ENCODE results near the gene CISD1. TPM values are rescaled to one million over a fixed set of nuclear protein-coding genes. Genes with fewer than 3 reads are reported as not detected.

Gene CISD1
- polyA plus RNA-seq (2013), result 25.8 and 28.0 TPM in 2 replicates

DNA sequence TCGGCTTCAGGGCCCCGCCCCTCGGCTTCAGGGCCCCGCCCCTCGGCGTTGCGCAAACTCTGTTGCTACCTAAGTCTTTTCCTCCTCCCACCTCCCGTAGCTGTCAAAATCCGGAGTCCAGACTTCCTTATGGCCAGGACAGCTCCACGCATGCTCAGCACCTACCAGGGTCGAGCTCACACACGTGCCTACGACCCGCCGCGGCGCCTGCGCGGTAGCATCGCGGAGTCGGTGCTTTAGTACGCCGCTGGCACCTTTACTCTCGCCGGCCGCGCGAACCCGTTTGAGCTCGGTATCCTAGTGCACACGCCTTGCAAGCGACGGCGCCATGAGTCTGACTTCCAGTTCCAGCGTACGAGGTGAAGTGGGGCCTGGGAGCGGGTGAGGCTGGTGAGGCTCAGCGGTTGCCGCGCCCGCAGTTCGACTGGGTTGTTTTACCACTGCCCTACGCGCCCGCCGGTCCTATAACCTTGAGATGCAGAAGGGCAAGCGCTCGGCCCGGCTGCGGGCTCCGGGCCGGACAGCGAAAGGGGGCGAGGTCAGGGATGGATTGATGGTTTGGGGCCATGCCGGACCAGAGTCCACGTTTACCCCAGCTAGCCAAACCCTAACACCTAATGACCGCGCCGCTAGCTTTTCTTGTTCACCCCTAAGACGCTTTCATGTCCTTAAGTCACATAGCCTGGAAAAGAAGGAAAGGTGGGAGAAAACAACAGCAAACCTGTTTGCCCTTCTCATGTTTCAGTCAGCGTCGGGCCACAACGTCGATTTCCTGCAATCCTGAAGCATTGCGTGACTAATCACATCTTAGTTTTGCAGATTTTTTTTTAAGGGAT lies at the start of gene CISD1:
TSS of gene CISD1 (plus strand) at position 217 of the 836 bp plus-strand sequence. CDS start at position 329, 112 bp downstream.
- Histone ChIP-seq H3K9ac (ENCODE audit: low read length) (peak within 1 kb of the TSS; percentile 74), H4K8ac (ENCODE audit: low read depth, low read length) (peak within 1 kb of the TSS; percentile 57), H3K4me1 (ENCODE audit: control insufficient read depth in 1 of 2, insufficient read depth in 2 of 2, low read length in 2 of 2) (no peaks in the 10 kb centered on the region), H3K23ac (ENCODE audit: low read length) (no peak within 1 kb of the TSS), H2BK12ac (ENCODE audit: low read length) (no peak within 1 kb of the TSS), H4K12ac (ENCODE audit: low read depth, low read length) (peak within 1 kb of the TSS; percentile 59), H3K14ac (ENCODE audit: low read length) (peak within 1 kb of the TSS; percentile 44), H3K27ac (ENCODE audit: low read depth, low read length) (peak within 1 kb of the TSS; percentile 85), H2AK5ac (ENCODE audit: low read length) (no peak within 1 kb of the TSS), H3K79me1 (ENCODE audit: low read length) (peaks cover 13% of the 10 kb centered on the region), H3K27me3 (ENCODE audit: insufficient read depth, low read length) (no peaks in the 10 kb centered on the region), H3K4ac (ENCODE audit: low read depth, low read length) (no peak within 1 kb of the TSS), H3K36me3 (ENCODE audit: control insufficient read depth in 1 of 2, insufficient read depth in 2 of 2, low read length in 2 of 2) (no peaks in the 10 kb centered on the region), H4K91ac (ENCODE audit: low read depth, low read length) (peak within 1 kb of the TSS; percentile 73), H2BK5ac (ENCODE audit: low read depth, low read length, poor library complexity) (peak within 1 kb of the TSS; percentile 42), H3K4me2 (ENCODE audit: low read length) (peak within 1 kb of the TSS; percentile 99), H3K79me2 (ENCODE audit: control insufficient read depth, insufficient read depth, low read length, poor library complexity) (peaks cover 9% of the 10 kb centered on the region), H3K4me3 (ENCODE audit: low read depth, low read length) (peak within 1 kb of the TSS; percentile 91), H2BK120ac (ENCODE audit: insufficient read depth, low read length, poor library complexity) (peak within 1 kb of the TSS; percentile 40), H2AFZ (ENCODE audit: insufficient read depth, low read length, poor library complexity) (peak within 1 kb of the TSS; percentile 84), H3K9me3 (ENCODE audit: insufficient read depth, low read depth, low read length) (no peaks in the 10 kb centered on the region), H3K18ac (ENCODE audit: low read length) (peak within 1 kb of the TSS; percentile 44)
- no CpG with 5 or more reads among the region's 66 CpGs for WGBS (ENCODE audit: extremely low coverage, insufficient coverage, insufficient read length)
- DNase-seq, result peak; percentile 99 to 100

DNA sequence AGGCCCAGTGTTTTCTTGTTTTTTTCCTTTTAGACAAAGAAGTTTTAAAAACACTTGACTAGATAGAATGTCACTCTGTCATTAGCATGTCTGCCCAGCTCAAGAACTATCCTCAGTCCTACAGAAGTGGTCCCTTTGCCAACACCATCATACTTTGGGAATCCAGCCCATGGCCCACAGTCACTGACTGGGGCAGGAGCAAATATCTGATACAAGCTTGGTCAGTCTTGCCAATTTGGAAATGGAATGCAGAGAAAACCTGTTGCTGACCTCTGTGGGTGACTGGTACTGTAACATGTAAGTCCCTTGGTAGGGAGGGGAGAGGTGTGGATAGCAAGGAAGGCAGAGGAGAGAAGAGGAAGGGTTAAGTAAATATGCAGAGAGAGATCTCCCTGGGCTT lies 49.1 kb upstream of the CISD1 start:
- Histone ChIP-seq H3K23ac (ENCODE audit: low read length) (peak overlapping the region; percentile 96), H4K12ac (ENCODE audit: low read depth, low read length) (no peak overlapping the region), H3K79me1 (ENCODE audit: low read length) (no peaks in the 10 kb centered on the region), H3K9ac (ENCODE audit: low read length) (peak overlapping the region; percentile 63), H3K4me3 (ENCODE audit: low read depth, low read length) (no peak overlapping the region), H2BK120ac (ENCODE audit: insufficient read depth, low read length, poor library complexity) (no peak overlapping the region), H3K18ac (ENCODE audit: low read length) (no peak overlapping the region), H3K36me3 (ENCODE audit: control insufficient read depth in 1 of 2, insufficient read depth in 2 of 2, low read length in 2 of 2) (no peaks in the 10 kb centered on the region), H3K4me2 (ENCODE audit: low read length) (no peak overlapping the region), H3K4ac (ENCODE audit: low read depth, low read length) (no peak overlapping the region), H4K91ac (ENCODE audit: low read depth, low read length) (no peak overlapping the region), H2BK5ac (ENCODE audit: low read depth, low read length, poor library complexity) (no peak overlapping the region), H3K27ac (ENCODE audit: low read depth, low read length) (no peak overlapping the region), H3K14ac (ENCODE audit: low read length) (no peak overlapping the region), H3K4me1 (ENCODE audit: control insufficient read depth in 1 of 2, insufficient read depth in 2 of 2, low read length in 2 of 2) (no peaks in the 10 kb centered on the region), H2BK12ac (ENCODE audit: low read length) (no peak overlapping the region), H3K79me2 (ENCODE audit: control insufficient read depth, insufficient read depth, low read length, poor library complexity) (no peaks in the 10 kb centered on the region), H2AFZ (ENCODE audit: insufficient read depth, low read length, poor library complexity) (no peak overlapping the region), H2AK5ac (ENCODE audit: low read length) (no peak overlapping the region), H3K27me3 (ENCODE audit: insufficient read depth, low read length) (no peaks in the 10 kb centered on the region), H4K8ac (ENCODE audit: low read depth, low read length) (no peak overlapping the region), H3K9me3 (ENCODE audit: insufficient read depth, low read depth, low read length) (no peaks in the 10 kb centered on the region)
- DNase-seq, result no peak

GRCh38 chr10:58220769-58221451 lies 48.1 kb upstream of the CISD1 start:
- Histone ChIP-seq H3K27ac (ENCODE audit: low read depth, low read length) (no peak overlapping the region), H3K18ac (ENCODE audit: low read length) (no peak overlapping the region)

DNA sequence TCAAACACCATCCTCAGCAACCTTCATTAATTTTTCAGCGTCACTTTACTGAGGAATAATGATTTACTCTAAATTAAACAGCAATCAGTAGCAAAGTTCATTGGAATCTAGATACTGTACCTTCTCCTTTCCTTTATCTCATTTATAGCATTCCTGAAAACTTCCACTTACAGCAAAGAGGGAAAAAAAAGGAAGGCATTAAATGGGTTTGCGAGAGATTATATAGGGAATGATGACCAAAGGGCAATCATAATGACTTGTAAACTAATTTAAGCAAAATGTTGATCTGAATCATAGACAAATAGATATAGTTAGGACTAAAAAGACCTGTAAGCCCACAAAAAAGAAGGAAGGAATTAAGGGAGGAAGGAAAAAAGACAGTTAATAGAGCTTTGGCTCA lies 43.3 kb upstream of the CISD1 start:
- Histone ChIP-seq H3K27me3 (ENCODE audit: insufficient read depth, low read length) (no peaks in the 10 kb centered on the region), H3K9me3 (ENCODE audit: insufficient read depth, low read depth, low read length) (no peaks in the 10 kb centered on the region), H3K4me1 (ENCODE audit: control insufficient read depth in 1 of 2, insufficient read depth in 2 of 2, low read length in 2 of 2) (no peaks in the 10 kb centered on the region)

More at GRCh38 chr10:58220769-58221451, 48.1 kb upstream of the CISD1 start:
- Histone ChIP-seq H3K79me1 (ENCODE audit: low read length) (no peaks in the 10 kb centered on the region), H2AFZ (ENCODE audit: insufficient read depth, low read length, poor library complexity) (no peak overlapping the region), H2BK120ac (ENCODE audit: insufficient read depth, low read length, poor library complexity) (no peak overlapping the region), H4K91ac (ENCODE audit: low read depth, low read length) (no peak overlapping the region), H3K9me3 (ENCODE audit: insufficient read depth, low read depth, low read length) (no peaks in the 10 kb centered on the region), H4K8ac (ENCODE audit: low read depth, low read length) (no peak overlapping the region), H3K23ac (ENCODE audit: low read length) (no peak overlapping the region), H3K36me3 (ENCODE audit: control insufficient read depth in 1 of 2, insufficient read depth in 2 of 2, low read length in 2 of 2) (no peaks in the 10 kb centered on the region), H3K79me2 (ENCODE audit: control insufficient read depth, insufficient read depth, low read length, poor library complexity) (no peaks in the 10 kb centered on the region), H3K14ac (ENCODE audit: low read length) (no peak overlapping the region), H4K12ac (ENCODE audit: low read depth, low read length) (no peak overlapping the region), H3K4ac (ENCODE audit: low read depth, low read length) (no peak overlapping the region), H3K27me3 (ENCODE audit: insufficient read depth, low read length) (no peaks in the 10 kb centered on the region), H3K4me3 (ENCODE audit: low read depth, low read length) (no peak overlapping the region), H3K9ac (ENCODE audit: low read length) (no peak overlapping the region), H2BK12ac (ENCODE audit: low read length) (no peak overlapping the region), H3K4me2 (ENCODE audit: low read length) (no peak overlapping the region), H3K4me1 (ENCODE audit: control insufficient read depth in 1 of 2, insufficient read depth in 2 of 2, low read length in 2 of 2) (no peaks in the 10 kb centered on the region), H2AK5ac (ENCODE audit: low read length) (no peak overlapping the region), H2BK5ac (ENCODE audit: low read depth, low read length, poor library complexity) (no peak overlapping the region)
- WGBS (ENCODE audit: extremely low coverage, insufficient coverage, insufficient read length), result no CpG with 5 or more reads among the region's 2 CpGs
- no peak for DNase-seq

More for the DNA sequence above, 43.3 kb upstream of the CISD1 start:
- Histone ChIP-seq H3K18ac (ENCODE audit: low read length) (no peak overlapping the region), H3K36me3 (ENCODE audit: control insufficient read depth in 1 of 2, insufficient read depth in 2 of 2, low read length in 2 of 2) (no peaks in the 10 kb centered on the region), H3K79me1 (ENCODE audit: low read length) (no peaks in the 10 kb centered on the region), H2AK5ac (ENCODE audit: low read length) (no peak overlapping the region), H3K4me3 (ENCODE audit: low read depth, low read length) (no peak overlapping the region), H3K4me2 (ENCODE audit: low read length) (no peak overlapping the region), H3K9ac (ENCODE audit: low read length) (no peak overlapping the region), H4K91ac (ENCODE audit: low read depth, low read length) (no peak overlapping the region), H3K79me2 (ENCODE audit: control insufficient read depth, insufficient read depth, low read length, poor library complexity) (no peaks in the 10 kb centered on the region), H2BK5ac (ENCODE audit: low read depth, low read length, poor library complexity) (no peak overlapping the region), H2BK120ac (ENCODE audit: insufficient read depth, low read length, poor library complexity) (no peak overlapping the region), H3K23ac (ENCODE audit: low read length) (no peak overlapping the region), H2BK12ac (ENCODE audit: low read length) (no peak overlapping the region), H3K27ac (ENCODE audit: low read depth, low read length) (no peak overlapping the region), H4K8ac (ENCODE audit: low read depth, low read length) (no peak overlapping the region), H3K14ac (ENCODE audit: low read length) (no peak overlapping the region), H2AFZ (ENCODE audit: insufficient read depth, low read length, poor library complexity) (no peak overlapping the region), H3K4ac (ENCODE audit: low read depth, low read length) (no peak overlapping the region), H4K12ac (ENCODE audit: low read depth, low read length) (no peak overlapping the region)
- no CpG with 5 or more reads among the region's 2 CpGs for WGBS (ENCODE audit: extremely low coverage, insufficient coverage, insufficient read length)
- DNase-seq, result no peak

Measured in trophoblast cell (in vitro differentiated cells and primary cell).